NCI-H345 (cell line): ENCODE data around the gene MAML2.
A peak's percentile ranks its signal among the peaks of the same experiment; 100 is the strongest.
"Not testable (repeated sequence)": the region's sequence is repeated elsewhere in the genome, so short reads cannot be mapped to it uniquely, and the experiment has no call there.

Experiments used
- DNase-seq: peaks from one replicate; lab custom pipeline; 2025; lab: John Stamatoyannopoulos, UW

The MAML2 gene

GRCh38 chr11:96268527-96268926 is 74.5 kb downstream of the MAML2 start:
- not testable (repeated sequence) for DNase-seq

GRCh38 chr11:96267496-96268032 is 75.4 kb downstream of the MAML2 start:
- DNase-seq = no peak

DNA sequence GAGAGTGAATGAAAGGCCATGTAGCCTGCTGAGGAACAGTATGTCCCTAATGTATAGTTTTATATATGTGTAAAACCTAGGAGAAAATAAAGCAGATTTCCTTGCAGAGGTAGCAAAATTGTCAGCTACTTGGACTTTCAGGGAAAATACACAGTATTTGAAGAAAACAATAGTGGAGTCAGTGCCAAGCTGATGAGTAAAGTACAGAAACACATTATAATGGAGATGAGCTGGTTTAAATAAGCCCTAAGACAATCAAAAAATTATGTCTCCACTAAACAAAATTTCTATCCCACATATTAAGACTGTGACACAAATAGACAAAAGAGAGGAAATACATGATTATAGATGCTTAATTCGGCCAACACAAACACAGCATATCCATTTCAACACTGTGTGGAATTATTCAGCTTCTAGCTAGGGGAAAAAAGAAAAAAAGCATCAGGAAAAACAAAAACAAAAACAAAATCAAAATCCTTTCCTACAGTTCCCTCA is 75.9 kb downstream of the MAML2 start:
- no peak for DNase-seq

DNA sequence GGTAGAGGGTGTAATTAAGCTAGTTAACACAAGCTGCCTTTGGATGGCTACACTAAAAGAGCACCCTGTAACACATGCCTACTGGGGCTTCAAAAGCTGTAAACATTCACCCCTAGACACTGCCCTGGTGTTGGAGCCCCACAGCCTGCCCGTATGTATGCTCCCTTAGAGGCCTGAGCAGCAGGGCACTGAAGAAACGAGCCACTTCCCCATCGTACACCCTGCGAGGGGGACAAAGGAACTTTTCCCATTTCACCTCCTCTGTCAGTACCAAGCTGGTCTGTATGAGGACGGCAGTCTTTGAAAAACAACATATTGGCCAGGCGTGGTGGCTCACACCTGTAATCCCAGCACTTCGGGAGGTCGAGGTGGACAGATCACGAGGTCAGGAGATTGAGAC is 77.0 kb downstream of the MAML2 start:
- no peak for DNase-seq

DNA sequence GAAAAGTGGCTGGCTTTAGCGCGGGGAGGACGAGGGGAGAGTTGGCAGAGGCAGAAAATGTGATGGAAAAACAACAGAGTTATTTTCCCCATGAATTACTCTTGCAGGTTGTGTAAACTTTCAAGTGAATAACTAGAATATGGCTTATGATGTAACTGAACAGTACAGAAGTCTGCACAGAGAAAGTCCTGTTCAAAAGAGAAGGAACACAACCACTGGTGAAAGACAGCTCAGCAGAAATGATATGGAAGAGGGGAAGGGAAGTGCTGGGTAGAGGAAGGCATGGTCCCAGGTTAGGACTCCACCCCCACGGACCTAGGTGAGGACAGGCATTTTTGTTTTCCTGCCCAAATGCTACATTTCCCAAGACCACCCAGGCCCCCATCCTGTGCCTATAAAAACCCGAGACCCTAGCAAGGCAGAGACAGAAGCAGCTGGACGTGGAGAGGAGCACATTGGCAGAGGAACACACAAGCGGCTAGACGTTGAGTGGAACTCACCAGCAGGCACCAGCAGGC is 77.7 kb downstream of the MAML2 start:
- no peak for DNase-seq

- DNase-seq = no peak
Measured at GRCh38 chr11:96264364-96264763, 78.6 kb downstream of the MAML2 start.

GRCh38 chr11:96263238-96263763 is 79.7 kb downstream of the MAML2 start:
- no peak for DNase-seq

GRCh38 chr11:96260532-96260931 is 82.5 kb downstream of the MAML2 start:
- DNase-seq = no peak

DNA sequence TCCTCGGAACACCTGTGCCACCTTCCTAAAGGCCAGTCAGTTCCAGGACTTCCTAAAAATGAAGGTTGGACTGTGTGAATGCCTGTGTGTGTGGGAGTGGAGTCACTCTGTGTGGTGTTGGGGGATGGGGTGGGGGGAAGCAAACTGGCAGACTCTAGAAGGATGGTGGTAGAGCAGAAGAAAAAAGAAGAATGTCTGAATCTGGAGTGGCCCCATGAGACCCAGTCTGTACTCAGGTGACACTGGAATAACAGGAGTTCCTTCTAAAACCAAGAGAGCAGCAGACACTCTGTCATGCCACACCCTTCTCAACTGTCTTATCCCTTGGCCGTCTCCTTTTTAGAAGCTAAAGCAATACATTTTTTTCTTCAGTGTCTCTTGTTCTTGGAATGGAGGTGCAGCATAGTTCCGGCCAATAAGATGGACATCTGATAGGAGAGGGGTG is 82.9 kb downstream of the MAML2 start:
- no peak for DNase-seq

DNA sequence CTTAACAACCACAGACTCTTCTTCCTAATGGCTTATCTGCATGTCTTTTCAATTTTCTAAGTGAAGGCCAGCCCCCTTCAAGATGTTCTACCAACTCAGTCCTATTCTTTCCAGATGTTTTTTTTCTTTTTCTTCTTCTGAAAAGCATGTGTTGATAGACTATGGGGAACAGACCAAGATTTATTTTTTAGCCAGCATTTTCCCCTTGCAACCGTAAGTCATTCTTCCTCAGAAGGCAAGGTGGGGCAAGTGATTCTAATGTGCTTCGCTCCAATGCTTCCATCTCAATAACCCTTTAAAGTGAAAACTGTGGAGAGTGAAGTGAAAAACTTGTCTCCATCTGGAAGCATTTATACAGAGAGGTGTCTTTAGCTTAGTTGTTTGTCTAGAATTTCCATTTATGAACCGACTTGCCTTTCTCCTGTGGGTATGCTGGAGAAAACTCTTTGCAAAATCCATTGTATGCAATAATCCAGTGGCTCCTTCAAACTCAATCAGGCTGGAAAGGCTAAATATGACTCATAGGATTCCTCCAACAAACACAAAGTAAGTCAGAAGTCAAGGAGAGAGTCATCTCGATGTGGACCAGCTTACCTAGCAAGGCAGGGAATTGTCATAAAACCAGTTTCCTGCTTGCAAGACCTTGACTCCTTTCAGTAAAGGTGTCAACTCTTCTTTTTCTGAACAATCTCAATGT is 83.7 kb downstream of the MAML2 start:
- no peak for DNase-seq

DNA sequence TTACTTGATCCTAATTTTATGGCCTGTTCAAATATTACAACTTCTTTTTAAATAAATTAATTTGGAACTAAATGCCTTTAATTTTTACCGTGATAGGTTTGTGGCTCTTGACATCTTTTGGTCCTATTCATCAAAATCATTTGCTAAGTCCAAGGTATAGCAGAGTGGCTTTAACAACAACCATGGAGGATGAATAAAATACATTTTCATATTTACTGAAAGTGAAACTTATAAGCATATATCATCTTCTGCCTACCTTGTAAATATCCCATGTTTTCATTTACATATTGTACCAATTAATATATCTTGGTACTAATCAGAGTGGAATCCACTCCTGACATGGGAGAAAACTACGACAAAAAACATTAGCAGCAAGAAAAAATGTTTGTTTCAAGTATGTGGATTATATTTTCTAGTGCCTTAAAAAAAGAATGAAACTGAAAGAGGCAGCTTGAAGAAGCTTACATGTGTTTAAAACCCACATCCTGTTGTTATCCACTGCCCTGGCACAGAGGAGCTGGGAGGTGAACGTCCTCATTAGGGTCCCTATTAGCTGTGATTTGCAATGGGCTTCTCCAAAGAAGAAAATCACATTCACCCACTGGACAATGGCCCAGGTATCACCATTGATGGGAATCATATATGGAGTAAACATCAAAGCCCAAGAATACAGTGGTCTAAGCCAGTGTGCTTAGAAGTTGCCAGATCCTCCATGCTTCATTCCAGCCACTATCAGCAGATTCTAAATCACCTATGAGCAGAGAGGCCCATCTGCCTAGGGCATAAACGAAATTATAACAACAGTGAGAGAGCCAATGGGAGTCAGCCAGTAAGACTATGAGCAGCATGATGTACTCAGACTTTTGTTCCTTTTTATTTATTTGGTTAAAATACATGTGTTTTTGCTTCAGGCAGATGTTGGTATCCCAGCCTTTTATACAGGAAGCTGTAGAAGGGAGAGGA is 84.7 kb downstream of the MAML2 start:
- no peak for DNase-seq

GRCh38 chr11:96257036-96257435 is 86.0 kb downstream of the MAML2 start:
- DNase-seq = no peak

DNA sequence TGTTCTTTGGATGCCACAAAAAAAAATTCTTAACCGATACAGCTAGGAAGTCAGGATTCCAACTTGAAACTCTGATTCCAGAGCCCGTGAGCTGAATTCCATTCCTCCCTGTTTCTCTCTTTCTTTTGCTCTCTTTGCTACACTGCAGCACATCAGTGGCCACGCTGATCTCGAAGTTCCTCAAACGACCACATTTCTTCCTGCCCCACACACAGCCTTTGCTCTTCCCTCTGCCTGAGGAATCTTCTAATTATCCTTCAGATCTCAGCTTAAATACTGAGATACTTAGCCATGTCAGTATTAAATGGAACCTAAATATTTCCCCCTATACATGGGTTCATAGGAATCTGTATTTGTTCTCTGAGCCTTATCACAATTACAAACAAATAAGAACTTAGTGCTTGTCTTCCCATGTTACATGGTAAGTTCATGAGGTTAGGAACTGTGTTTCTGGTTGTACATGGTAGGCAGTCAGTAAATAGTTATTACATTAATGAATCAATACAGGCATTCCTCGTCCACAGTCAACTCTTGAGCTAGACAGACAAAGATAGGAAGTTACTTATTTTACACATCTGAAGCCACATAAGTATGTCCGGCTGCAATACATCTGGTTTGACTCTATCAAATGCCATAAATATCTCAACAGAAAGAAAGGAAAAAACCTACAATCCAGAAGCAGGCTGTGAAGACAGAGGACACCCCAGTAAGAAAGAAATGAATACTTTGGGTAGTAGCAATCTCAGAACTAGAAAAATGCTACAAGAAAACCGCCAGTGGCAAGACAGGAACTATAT is 86.6 kb downstream of the MAML2 start:
- DNase-seq = no peak

DNA sequence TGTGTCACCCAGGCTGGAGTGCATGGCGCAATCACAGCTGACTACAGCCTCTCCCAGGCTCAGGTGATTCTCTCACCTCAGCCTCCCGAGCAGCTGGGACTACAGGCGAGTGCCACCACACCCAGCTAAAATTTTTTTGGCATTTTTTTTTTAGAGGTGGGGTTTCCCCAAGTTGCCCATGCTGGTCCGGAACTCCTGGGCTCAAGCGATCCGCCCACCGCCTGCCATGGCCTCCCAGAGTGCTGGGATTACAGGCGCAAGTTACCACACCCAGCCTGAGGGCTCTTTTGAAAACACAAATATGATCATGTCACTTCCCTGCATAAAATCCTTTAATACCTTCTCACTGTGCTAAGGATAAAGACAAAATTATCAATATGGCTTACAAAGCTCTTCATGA is 88.1 kb downstream of the MAML2 start:
- no peak for DNase-seq

DNA sequence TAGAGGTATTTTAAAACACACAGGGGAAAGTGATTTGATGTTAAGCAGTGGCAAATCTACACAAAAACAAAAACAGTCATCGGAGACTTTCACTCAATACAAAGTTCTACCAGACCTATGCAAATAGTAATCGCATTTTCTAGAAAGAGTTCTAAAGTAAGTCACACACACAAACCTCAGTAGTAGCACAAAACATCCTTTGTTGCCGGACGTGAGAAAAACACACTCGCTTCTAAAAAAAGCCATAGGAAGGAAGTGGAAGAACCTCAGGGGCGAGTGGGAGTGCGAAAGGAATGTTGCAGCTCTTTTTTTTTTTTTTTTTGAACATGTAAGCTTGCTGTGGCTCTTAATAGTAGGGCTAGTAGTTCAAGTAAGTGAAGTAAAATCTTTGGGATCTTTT is 88.9 kb downstream of the MAML2 start:
- no peak for DNase-seq

DNA sequence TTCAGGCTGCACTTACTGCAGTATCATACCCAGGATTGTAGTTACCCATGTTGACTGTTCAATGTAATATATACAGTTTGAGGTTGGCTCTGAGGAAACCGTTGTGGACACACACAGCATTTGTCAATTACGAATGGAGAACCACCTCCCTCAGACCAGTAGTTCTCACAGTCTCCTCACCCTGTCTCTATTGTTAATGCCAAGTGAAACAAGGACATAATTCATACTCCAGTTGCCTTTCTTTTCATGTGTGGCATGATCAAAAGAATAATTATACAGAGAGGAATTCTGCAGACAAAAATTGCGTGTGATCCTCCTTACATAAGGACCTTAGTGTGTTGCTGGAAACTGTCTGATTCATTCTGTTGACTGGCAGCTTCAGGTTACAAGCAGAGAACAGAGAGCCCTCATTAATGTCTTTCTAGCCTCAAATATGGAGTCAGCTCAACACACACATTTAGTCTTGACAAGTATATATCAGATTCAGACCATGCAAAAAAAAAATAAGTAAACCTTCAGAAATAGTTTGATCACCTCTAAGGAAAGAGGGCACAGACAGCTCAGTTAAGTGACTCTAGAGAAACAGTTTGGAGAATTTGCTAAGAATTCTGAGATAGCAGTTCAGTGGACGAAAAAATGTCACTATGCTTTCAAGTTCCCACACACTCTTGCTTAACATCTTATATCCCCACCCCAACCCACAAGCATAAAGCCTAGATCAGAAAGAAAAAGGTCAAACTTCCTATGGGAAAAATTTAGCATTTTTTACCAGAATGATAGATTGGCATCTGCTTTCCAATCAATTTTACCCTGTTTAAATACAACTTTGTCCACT is 96.1 kb downstream of the MAML2 start:
- no peak for DNase-seq

DNA sequence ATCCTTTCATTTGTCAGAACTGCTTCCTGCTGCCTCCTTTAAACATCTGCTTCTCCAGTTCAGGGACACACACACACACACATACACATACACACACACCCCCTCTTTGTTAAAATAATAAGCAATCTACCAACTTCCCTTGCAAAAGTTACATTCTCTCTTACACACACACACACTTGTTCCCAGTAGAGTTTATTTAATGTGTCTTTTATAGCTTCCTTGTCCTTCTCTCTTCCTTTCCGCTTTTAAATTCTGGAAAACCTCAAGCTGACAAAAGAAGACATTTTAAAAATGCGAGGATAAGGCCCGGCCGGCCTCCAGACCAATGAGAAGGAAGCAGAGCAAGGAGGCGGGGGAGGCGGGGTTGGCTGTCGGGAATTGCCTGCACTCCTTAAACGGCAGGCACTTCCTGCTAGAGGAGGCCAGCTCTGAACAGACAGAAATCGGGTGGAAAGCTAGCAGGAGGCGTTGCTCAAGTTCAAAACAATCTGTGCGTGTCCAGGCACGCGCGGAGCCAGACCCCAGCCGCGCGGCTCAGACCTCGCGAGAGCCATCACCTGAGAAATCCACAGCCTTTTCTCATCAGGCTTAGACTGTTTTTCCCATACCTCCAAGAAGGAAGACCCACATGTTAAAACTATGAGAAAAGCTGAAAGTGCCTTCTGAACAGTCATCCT is 99.9 kb downstream of the MAML2 start:
- peak; percentile 86 for DNase-seq

- DNase-seq = no peak
Measured at GRCh38 chr11:96242191-96242847, 100.7 kb downstream of the MAML2 start.

GRCh38 chr11:96241331-96241841 is 101.6 kb downstream of the MAML2 start:
- DNase-seq = no peak
